ENCODE measurements around the gene CCNB2.

The CCNB2 gene

GRCh38 chr15:59174151-59174834 is 69.3 kb downstream of the CCNB2 start:
- Histone ChIP-seq H3K27ac (peak overlapping the region in 6 of 11 experiments; percentile 70 to 98 (median 94); a peak in 10 of 22 replicates), H3K4me2 (peak overlapping the region in 5 of 11 experiments; percentile 83 to 93 (median 90); a peak in 10 of 22 replicates), H3K9me3 (replicated peaks in 1 of 11) (peaks cover 0 to 6% (median 0%) of the 10 kb centered on the region in 11 experiments; a peak in 1 of 22 replicates), H3K36me3 (peaks cover 0 to 13% (median 0%) of the 10 kb centered on the region in 11 experiments; a peak in 3 of 22 replicates), H3K4me3 (no peak overlapping the region), H3K9ac (peak overlapping the region in 4 of 11 experiments; percentile 80 to 91 (median 86); a peak in 7 of 22 replicates), H3K4me1 (peaks cover 0 to 97% (median 58%) of the 10 kb centered on the region in 10 experiments; a peak in 14 of 20 replicates), H3K27me3 (no peaks in the 10 kb centered on the region), H4K20me1 (no peaks in the 10 kb centered on the region)
- TF ChIP-seq Cebpa-rat (IDR thresholded peaks at IDR 0.05), result no peak

Data from BLaER1 treated with 17β-estradiol and CSF1 and Interleukin-3, amounts not matched to agents 10 nM and 100 nM (cell line).